ENCODE data around the gene MCF2L.

The MCF2L gene

GRCh38 chr13:113112893-113113845 lies 144.2 kb downstream of the MCF2L start:
- no peak for DNase-seq (ENCODE audit: low read depth in 2 of 2)

GRCh38 chr13:113113846-113114271 lies 144.8 kb downstream of the MCF2L start:
- no peak for DNase-seq (ENCODE audit: low read depth in 2 of 2)

- DNase-seq (ENCODE audit: low read depth in 2 of 2), result no peak
These were observed 145.7 kb downstream of the MCF2L start for GRCh38 chr13:113114511-113115362.

- DNase-seq (ENCODE audit: low read depth in 2 of 2), result no peak
These were observed 146.6 kb downstream of the MCF2L start for GRCh38 chr13:113115363-113116205.

- no peak for DNase-seq (ENCODE audit: low read depth in 2 of 2)
These were observed 147.3 kb downstream of the MCF2L start for GRCh38 chr13:113116206-113116800.

GRCh38 chr13:113116871-113117271 lies 147.9 kb downstream of the MCF2L start:
- no peak for DNase-seq (ENCODE audit: low read depth in 2 of 2)

- DNase-seq (ENCODE audit: low read depth in 2 of 2), result no peak
These were observed 148.4 kb downstream of the MCF2L start for GRCh38 chr13:113117335-113117872.

- DNase-seq (ENCODE audit: low read depth in 2 of 2), result no peak
These were observed 148.9 kb downstream of the MCF2L start for GRCh38 chr13:113117911-113118260.

GRCh38 chr13:113118261-113119021 lies 149.4 kb downstream of the MCF2L start:
- DNase-seq (ENCODE audit: low read depth in 2 of 2), result no peak

GRCh38 chr13:113119166-113119821 lies 150.3 kb downstream of the MCF2L start:
- no peak for DNase-seq (ENCODE audit: low read depth in 2 of 2)

- no peak for DNase-seq (ENCODE audit: low read depth in 2 of 2)
These were observed 150.8 kb downstream of the MCF2L start for GRCh38 chr13:113119822-113120189.

GRCh38 chr13:113120300-113121182 lies 151.5 kb downstream of the MCF2L start:
- no peak for DNase-seq (ENCODE audit: low read depth in 2 of 2)

GRCh38 chr13:113121183-113121927 lies 152.3 kb downstream of the MCF2L start:
- DNase-seq (ENCODE audit: low read depth in 2 of 2), result no peak

GRCh38 chr13:113121928-113122471 lies 153.0 kb downstream of the MCF2L start:
- DNase-seq (ENCODE audit: low read depth in 2 of 2), result no peak

- no peak for DNase-seq (ENCODE audit: low read depth in 2 of 2)
These were observed 153.7 kb downstream of the MCF2L start, which contains the start of gene F10 for GRCh38 chr13:113122550-113123225. Gene F10, plus strand, starts transcription at chr13:113122799. Its CDS starts 57 bp downstream, at chr13:113122856.

GRCh38 chr13:113123226-113124201 lies 154.5 kb downstream of the MCF2L start:
- no peak for DNase-seq (ENCODE audit: low read depth in 2 of 2)
